ENCODE measurements around the gene RNPS1.

RNPS1 gene

GRCh38 chr16:2233046-2233775, 34.7 kb downstream of the RNPS1 start:
- Histone ChIP-seq H3K4me2 (ENCODE audit: low read depth, low read length, poor library complexity, severe bottlenecking) (no peak overlapping the region), H4K20me1 (ENCODE audit: low read depth, low read length) (no peaks in the 10 kb centered on the region), H3K9me2 (replicated peaks; ENCODE audit: insufficient read depth, low read length) (no peaks in the 10 kb centered on the region), H3K79me2 (ENCODE audit: insufficient read depth, low read length) (0 out of 2 replicates have a peak, but pooled peaks cover 3% of the 10 kb centered on the region), H3K9ac (ENCODE audit: low read length) (no peak overlapping the region), H3K27me3 (ENCODE audit: low read length) (no peaks in the 10 kb centered on the region), H3K9me3 (ENCODE audit: insufficient read depth, low read length) (no peaks in the 10 kb centered on the region), H3K27ac (ENCODE audit: low read depth, low read length) (no peak overlapping the region), H3K36me3 (ENCODE audit: low read length) (no peaks in the 10 kb centered on the region), H3K4me3 (ENCODE audit: insufficient read depth, low read length, poor library complexity, severe bottlenecking) (no peak overlapping the region), H3F3A (ENCODE audit: insufficient read depth) (no peaks in the 10 kb centered on the region), H2AFZ (ENCODE audit: low read depth, low read length, severe bottlenecking) (no peak overlapping the region)
- no peak for TF ChIP-seq EZH2phosphoT487 (conservative IDR thresholded peaks at IDR 0.05; ENCODE audit: low read length)
- TF ChIP-seq, protein P1, sequence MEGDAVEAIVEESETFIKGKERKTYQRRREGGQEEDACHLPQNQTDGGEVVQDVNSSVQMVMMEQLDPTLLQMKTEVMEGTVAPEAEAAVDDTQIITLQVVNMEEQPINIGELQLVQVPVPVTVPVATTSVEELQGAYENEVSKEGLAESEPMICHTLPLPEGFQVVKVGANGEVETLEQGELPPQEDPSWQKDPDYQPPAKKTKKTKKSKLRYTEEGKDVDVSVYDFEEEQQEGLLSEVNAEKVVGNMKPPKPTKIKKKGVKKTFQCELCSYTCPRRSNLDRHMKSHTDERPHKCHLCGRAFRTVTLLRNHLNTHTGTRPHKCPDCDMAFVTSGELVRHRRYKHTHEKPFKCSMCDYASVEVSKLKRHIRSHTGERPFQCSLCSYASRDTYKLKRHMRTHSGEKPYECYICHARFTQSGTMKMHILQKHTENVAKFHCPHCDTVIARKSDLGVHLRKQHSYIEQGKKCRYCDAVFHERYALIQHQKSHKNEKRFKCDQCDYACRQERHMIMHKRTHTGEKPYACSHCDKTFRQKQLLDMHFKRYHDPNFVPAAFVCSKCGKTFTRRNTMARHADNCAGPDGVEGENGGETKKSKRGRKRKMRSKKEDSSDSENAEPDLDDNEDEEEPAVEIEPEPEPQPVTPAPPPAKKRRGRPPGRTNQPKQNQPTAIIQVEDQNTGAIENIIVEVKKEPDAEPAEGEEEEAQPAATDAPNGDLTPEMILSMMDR (IDR thresholded peaks at IDR 0.05; ENCODE audit: insufficient read depth, low read length, poor library complexity, severe bottlenecking): no peak

DNA sequence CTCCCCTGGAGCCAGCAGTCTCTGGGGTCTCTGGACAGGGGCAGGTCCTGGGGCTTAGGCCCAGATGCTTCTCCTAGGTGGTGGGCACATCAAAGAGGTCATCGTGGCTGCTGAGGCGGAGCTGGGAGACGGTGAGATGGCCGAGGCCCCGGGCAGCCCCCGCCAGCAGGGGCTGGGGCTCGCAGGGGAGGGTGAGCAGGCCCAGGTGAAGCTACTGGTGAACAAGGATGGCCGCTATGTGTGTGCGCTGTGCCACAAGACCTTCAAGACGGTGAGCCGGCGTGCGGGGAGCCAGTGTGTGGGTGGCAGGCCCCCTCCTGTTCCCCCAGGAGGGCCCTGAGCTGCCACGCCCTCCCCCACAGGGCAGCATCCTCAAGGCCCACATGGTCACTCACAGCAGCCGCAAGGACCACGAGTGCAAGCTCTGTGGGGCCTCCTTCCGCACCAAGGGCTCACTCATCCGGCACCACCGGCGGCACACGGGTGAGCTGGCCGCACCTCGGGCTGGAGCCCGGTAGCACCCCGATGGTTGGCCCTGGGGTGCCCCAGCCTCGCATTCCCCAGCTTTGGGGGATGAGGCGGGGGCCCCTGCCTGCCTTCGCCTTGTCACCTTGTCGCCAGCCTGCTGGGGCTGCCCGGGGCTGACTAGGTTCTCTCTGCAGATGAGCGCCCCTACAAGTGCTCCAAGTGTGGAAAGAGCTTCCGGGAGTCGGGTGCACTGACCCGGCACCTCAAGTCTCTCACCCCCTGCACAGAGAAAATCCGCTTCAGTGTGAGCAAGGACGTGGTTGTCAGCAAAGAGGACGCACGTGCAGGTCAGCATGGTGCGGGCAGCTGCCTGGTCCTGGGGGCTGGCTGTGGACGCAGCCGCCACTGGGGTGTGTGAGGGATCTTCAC, 35.6 kb downstream of the RNPS1 start:
- Histone ChIP-seq H3K9me3 (ENCODE audit: insufficient read depth, low read length) (no peaks in the 10 kb centered on the region), H3K79me2 (ENCODE audit: insufficient read depth, low read length) (peaks cover 9% of the 10 kb centered on the region; the same call in 1 of the 2 replicates), H3K9ac (ENCODE audit: low read length) (no peak overlapping the region), H3K36me3 (ENCODE audit: low read length) (no peaks in the 10 kb centered on the region), H2AFZ (ENCODE audit: low read depth, low read length, severe bottlenecking) (no peak overlapping the region), H3K4me2 (ENCODE audit: low read depth, low read length, poor library complexity, severe bottlenecking) (no peak overlapping the region), H3F3A (ENCODE audit: insufficient read depth) (no peaks in the 10 kb centered on the region), H3K4me3 (ENCODE audit: insufficient read depth, low read length, poor library complexity, severe bottlenecking) (no peak overlapping the region), H3K27me3 (ENCODE audit: low read length) (no peaks in the 10 kb centered on the region), H4K20me1 (ENCODE audit: low read depth, low read length) (no peaks in the 10 kb centered on the region), H3K9me2 (replicated peaks; ENCODE audit: insufficient read depth, low read length) (no peaks in the 10 kb centered on the region), H3K27ac (ENCODE audit: low read depth, low read length) (no peak overlapping the region)
- no peak for TF ChIP-seq EZH2phosphoT487 (conservative IDR thresholded peaks at IDR 0.05; ENCODE audit: low read length)
- TF ChIP-seq, protein P1 (IDR thresholded peaks at IDR 0.05; ENCODE audit: insufficient read depth, low read length, poor library complexity, severe bottlenecking): no peak

DNA sequence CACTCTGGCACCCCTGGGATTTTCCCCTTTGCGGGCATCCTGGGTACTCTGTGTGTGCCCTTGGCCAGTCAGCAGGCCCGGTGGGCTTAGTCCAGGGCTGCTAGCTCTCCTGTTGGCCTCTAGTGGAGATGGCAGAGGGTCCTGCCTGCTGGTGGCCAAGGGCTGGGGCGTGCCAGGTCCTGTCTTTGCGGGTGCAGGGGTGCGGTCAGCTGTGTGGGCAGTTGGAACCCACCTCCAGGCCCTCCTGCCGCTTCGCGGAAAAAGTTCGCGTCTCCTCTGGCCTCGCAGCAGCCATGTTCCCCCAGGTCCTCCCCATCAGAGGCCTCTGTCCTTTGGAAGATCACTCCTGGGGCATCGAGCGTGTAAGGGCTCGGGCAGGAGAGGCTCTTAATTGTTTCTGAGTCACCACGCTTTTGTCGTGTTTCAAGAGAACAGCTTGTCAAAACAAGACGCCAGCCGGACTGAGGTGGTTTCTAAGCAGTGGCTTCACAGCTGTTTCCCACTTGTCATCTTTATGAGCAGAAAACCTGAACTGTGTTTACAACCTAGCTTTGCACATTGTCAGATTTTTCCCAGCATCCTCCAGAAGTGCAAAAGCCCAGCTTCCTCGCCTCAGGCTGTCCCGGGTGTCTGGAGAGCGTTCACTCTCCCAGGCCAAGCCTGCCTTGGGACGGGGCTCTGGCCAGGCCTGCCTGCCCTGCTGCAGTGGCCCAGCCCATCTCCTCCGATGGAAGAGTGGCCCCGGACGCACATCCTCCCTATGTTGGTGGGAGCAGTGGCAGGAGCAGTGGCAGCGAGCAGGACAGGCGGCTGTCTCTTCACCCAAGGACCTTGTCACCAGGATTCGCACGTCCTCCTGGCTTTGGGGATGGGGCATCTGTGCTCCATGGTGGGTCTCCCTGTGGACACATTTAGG, 36.7 kb downstream of the RNPS1 start:
- no peaks in the 10 kb centered on the region for H3K9me2 ChIP-seq (replicated peaks; ENCODE audit: insufficient read depth, low read length)
- no peak overlapping the region for H3K27ac ChIP-seq (ENCODE audit: low read depth, low read length)
- H4K20me1 ChIP-seq (ENCODE audit: low read depth, low read length): no peaks in the 10 kb centered on the region
- H3K4me3 ChIP-seq (ENCODE audit: insufficient read depth, low read length, poor library complexity, severe bottlenecking): no peak overlapping the region
- H2AFZ ChIP-seq (ENCODE audit: low read depth, low read length, severe bottlenecking): no peak overlapping the region
- H3K79me2 ChIP-seq (ENCODE audit: insufficient read depth, low read length): peaks cover 18% of the 10 kb centered on the region
- H3K27me3 ChIP-seq (ENCODE audit: low read length): no peaks in the 10 kb centered on the region
- H3K4me2 ChIP-seq (ENCODE audit: low read depth, low read length, poor library complexity, severe bottlenecking): no peak overlapping the region
- no peaks in the 10 kb centered on the region for H3K36me3 ChIP-seq (ENCODE audit: low read length)
- no peak for TF ChIP-seq EZH2phosphoT487 (conservative IDR thresholded peaks at IDR 0.05; ENCODE audit: low read length)
- TF ChIP-seq, protein P1 (IDR thresholded peaks at IDR 0.05; ENCODE audit: insufficient read depth, low read length, poor library complexity, severe bottlenecking): no peak
- no peaks in the 10 kb centered on the region for H3F3A ChIP-seq (ENCODE audit: insufficient read depth)
- no peaks in the 10 kb centered on the region for H3K9me3 ChIP-seq (ENCODE audit: insufficient read depth, low read length)
- no peak overlapping the region for H3K9ac ChIP-seq (ENCODE audit: low read length)
